ENCODE measurements around the gene ASIC1.

DNA sequence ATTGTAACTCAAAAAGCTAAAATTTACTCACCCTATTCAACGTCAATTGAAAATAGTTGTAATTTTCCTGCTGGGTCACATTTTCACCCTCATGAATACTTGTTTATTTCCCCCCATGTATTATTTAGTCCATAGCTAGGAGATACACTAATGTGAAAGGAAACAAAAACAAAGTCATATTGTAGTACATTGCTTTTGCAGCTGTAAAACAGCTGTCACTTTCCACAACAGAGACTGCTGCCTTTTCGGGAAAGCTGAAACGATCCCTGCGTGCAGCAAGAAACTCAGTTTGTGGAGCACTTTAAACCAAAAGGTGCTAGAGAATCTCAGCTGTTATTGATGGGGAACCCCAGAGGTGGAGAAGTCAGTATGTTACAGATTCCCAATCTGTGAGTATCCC is 36.4 kb upstream of the ASIC1 start:
- TF ChIP-seq, protein P1, sequence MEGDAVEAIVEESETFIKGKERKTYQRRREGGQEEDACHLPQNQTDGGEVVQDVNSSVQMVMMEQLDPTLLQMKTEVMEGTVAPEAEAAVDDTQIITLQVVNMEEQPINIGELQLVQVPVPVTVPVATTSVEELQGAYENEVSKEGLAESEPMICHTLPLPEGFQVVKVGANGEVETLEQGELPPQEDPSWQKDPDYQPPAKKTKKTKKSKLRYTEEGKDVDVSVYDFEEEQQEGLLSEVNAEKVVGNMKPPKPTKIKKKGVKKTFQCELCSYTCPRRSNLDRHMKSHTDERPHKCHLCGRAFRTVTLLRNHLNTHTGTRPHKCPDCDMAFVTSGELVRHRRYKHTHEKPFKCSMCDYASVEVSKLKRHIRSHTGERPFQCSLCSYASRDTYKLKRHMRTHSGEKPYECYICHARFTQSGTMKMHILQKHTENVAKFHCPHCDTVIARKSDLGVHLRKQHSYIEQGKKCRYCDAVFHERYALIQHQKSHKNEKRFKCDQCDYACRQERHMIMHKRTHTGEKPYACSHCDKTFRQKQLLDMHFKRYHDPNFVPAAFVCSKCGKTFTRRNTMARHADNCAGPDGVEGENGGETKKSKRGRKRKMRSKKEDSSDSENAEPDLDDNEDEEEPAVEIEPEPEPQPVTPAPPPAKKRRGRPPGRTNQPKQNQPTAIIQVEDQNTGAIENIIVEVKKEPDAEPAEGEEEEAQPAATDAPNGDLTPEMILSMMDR (IDR thresholded peaks at IDR 0.05): no peak
- TF ChIP-seq POLR2A (IDR thresholded peaks at IDR 0.05): no peak

All from adrenal gland (tissue), 5 donors.